RWPE1 (cell line): ENCODE measurements around the gene SLC30A1.
"Not testable (repeated sequence)": the region's sequence is repeated elsewhere in the genome, so short reads cannot be mapped to it uniquely, and the experiment has no call there.

Experiments used
- CTCF ChIA-PET: fragments of 350-600 bp; sonication (Branson Sonifier 250); formaldehyde crosslinking; extraction: SDS; loops from one replicate; lab custom pipeline; 2021; lab: Yijun Ruan, JAX
- POLR2A ChIA-PET: fragments of 400-600 bp; formaldehyde crosslinking; extraction: SDS; loops from one replicate; lab custom pipeline; 2020; ENCODE audit warnings: antibody characterized with exemption; ENCODE audit not compliant: low non-redundant PET; lab: Yijun Ruan, JAX
- DNase-seq: peaks from one replicate; pipeline ENCODE4 v3.0.0; 2012; ENCODE audit warnings: low spot score
- H3K27ac ChIP-seq: fragments of 450-650 bp; 2 replicates; pipeline ENCODE4 v1.5.1; 2017
- CTCF ChIP-seq: fragments of 450-650 bp; conservative IDR thresholded peaks from 2 replicates; pipeline ENCODE4 v1.5.1; 2017; ENCODE audit warnings: low read depth, mild to moderate bottlenecking

Gene SLC30A1

GRCh38 chr1:211578640-211579439 lies at the start of gene SLC30A1:
Gene SLC30A1 (minus strand): TSS chr1:211579161. CDS start chr1:211578612, 549 bp downstream.
- H3K27ac ChIP-seq = peak within 1 kb of the TSS; percentile 92
- CTCF ChIA-PET = interaction anchor here (0.5 to 1.6 kb wide), 7 partner anchors 29 to 776 kb away, joined by 3 to 6 read pairs (median 4); no protein-coding TSS in a partner anchor
- TF ChIP-seq CTCF = no peak
- POLR2A ChIA-PET = interaction anchor here (0.5 kb wide), 1 partner anchor 27 kb away, joined by 4 read pairs; no protein-coding TSS in a partner anchor
- DNase-seq = peak; percentile 100

- no peak overlapping the region for H3K27ac ChIP-seq
- POLR2A ChIA-PET = no interaction called here
- TF ChIP-seq CTCF = no peak
- CTCF ChIA-PET = interaction anchor here (0.5 kb wide), 2 partner anchors 16 to 27 kb away, joined by 3 read pairs; no protein-coding TSS in a partner anchor
- DNase-seq = no peak
These were observed 49.5 kb upstream of the SLC30A1 start for GRCh38 chr1:211628417-211628816.

- ChIA-PET CTCF (no interaction called here), POLR2A (no interaction called here)
- H3K27ac ChIP-seq = no peak overlapping the region
- DNase-seq = no peak
- no peak for TF ChIP-seq CTCF
These were observed 48.3 kb upstream of the SLC30A1 start for GRCh38 chr1:211627259-211627658.

- DNase-seq, CTCF ChIA-PET, H3K27ac ChIP-seq, POLR2A ChIA-PET: not testable (repeated sequence)
These were observed 46.9 kb upstream of the SLC30A1 start for GRCh38 chr1:211625866-211626265.

- ChIA-PET POLR2A (no interaction called here), CTCF (interaction anchor here (0.6 to 1.1 kb wide), 5 partner anchors 18 to 1172 kb away, joined by 3 to 4 read pairs (median 3); no protein-coding TSS in a partner anchor)
- DNase-seq = peak; percentile 34
- H3K27ac ChIP-seq = no peak overlapping the region
- no peak for TF ChIP-seq CTCF
These were observed 46.1 kb upstream of the SLC30A1 start for GRCh38 chr1:211625040-211625439.

GRCh38 chr1:211623515-211623914 lies 44.6 kb upstream of the SLC30A1 start:
- no peak overlapping the region for H3K27ac ChIP-seq
- CTCF ChIA-PET = interaction anchor here (0.5 kb wide), 1 partner anchor 41 kb away, joined by 3 read pairs; no protein-coding TSS in a partner anchor
- POLR2A ChIA-PET = no interaction called here

More at GRCh38 chr1:211623515-211623914, 44.6 kb upstream of the SLC30A1 start:
- DNase-seq = no peak
- TF ChIP-seq CTCF = no peak
